H1 (cell line): Measurements from ENCODE around the gene CAPN11. TPM values are rescaled to one million over a fixed set of nuclear protein-coding genes. Genes with fewer than 3 reads are reported as not detected.

ENCODE experiments used
- CTCF ChIA-PET: fragments of 300-600 bp; sonication (Branson Sonifier 250); formaldehyde crosslinking; loops from one replicate; lab custom pipeline; 2021; ENCODE audit not compliant: partially characterized antibody; lab: Charles Lee
- POLR2A ChIA-PET: fragments of 300-600 bp; sonication (Branson Sonifier 250); formaldehyde crosslinking; loops from one replicate; lab custom pipeline; 2021; ENCODE audit warnings: inconsistent platforms; ENCODE audit not compliant: partially characterized antibody; lab: Charles Lee
- DNase-seq, 2 experiments: peaks; one replicate each; pipeline versions ENCODE4 v3.0.0 to v3.0.0-alpha.2; 2010 to 2022; ENCODE audit warnings: low spot score in 2 of 2, low read depth in 1 of 2, mixed read lengths in 1 of 2
- FAIRE-seq: peaks from 2 replicates; lab custom pipeline; 2011; peaks lifted over from hg19 to GRCh38; lab: Jason Lieb, UNC
- H2AFZ ChIP-seq: 2 replicates; pipeline ENCODE4 v1.8.1; 2012; ENCODE audit warnings: low read length, inconsistent platforms
- H2AK5ac ChIP-seq: 2 replicates; pipeline ENCODE4 v1.6.1; 2013; ENCODE audit warnings: low read depth, low read length
- H2BK120ac ChIP-seq: replicated peaks from 2 replicates; pipeline ENCODE3; 2013; ENCODE audit warnings: low read depth, low read length, inconsistent platforms
- H2BK12ac ChIP-seq: 2 replicates; pipeline ENCODE4 v1.6.1; 2013; ENCODE audit warnings: low read depth, low read length
- H2BK15ac ChIP-seq: 2 replicates; pipeline ENCODE4 v1.6.1; 2013; ENCODE audit warnings: low read length
- H2BK20ac ChIP-seq: 2 replicates; pipeline ENCODE4 v1.6.1; 2013; ENCODE audit warnings: low read length
- H2BK5ac ChIP-seq: 2 replicates; pipeline ENCODE4 v1.6.1; 2013; ENCODE audit warnings: low read depth, low read length
- H3K14ac ChIP-seq: 2 replicates; pipeline ENCODE4 v1.6.1; 2013; ENCODE audit warnings: inconsistent platforms; ENCODE audit not compliant: insufficient read length
- H3K18ac ChIP-seq: 2 replicates; pipeline ENCODE4 v1.6.1; 2013; ENCODE audit warnings: low read length; ENCODE audit errors: extremely low read depth
- H3K23ac ChIP-seq: 2 replicates; pipeline ENCODE4 v1.6.1; 2013; ENCODE audit warnings: inconsistent platforms; ENCODE audit not compliant: insufficient read length
- H3K23me2 ChIP-seq: 2 replicates; pipeline ENCODE4 v1.6.1; 2013; ENCODE audit warnings: low read depth, low read length
- H3K27ac ChIP-seq: 2 replicates; pipeline ENCODE4 v1.6.1; 2011; ENCODE audit warnings: low read depth, low read length, inconsistent platforms
- H3K27me3 ChIP-seq, 4 experiments: replicated peaks in 1 of 4; 1 replicate in 1 of 4; 2 replicates in 3 of 4; pipeline versions ENCODE4 v1.6.1 to v1.8.1; 2011 to 2013; ENCODE audit warnings: low read length in 3 of 4, mild to moderate bottlenecking in 3 of 4, inconsistent platforms in 2 of 4, mixed read lengths in 2 of 4, moderate library complexity in 1 of 4; ENCODE audit not compliant: control insufficient read depth in 3 of 4, insufficient read depth in 3 of 4; ENCODE audit errors: extremely low read depth in 1 of 4
- H3K36me3 ChIP-seq, 4 experiments: 2 replicates each; pipeline versions ENCODE4 v1.6.1 to v1.8.1; 2011 to 2013; ENCODE audit warnings: mild to moderate bottlenecking in 4 of 4, low read length in 3 of 4, moderate library complexity in 2 of 4, control low read depth in 1 of 4, inconsistent platforms in 1 of 4; ENCODE audit not compliant: insufficient read depth in 4 of 4, control insufficient read depth in 2 of 4
- H3K4ac ChIP-seq: replicated peaks from 2 replicates; pipeline ENCODE3; 2013; ENCODE audit warnings: low read length, low read depth, mixed read lengths, inconsistent platforms; ENCODE audit not compliant: insufficient read length
- H3K4me1 ChIP-seq, 4 experiments: replicated peaks in 1 of 4; 1 replicate in 1 of 4; 2 replicates in 3 of 4; pipeline versions ENCODE4 v1.6.1 to v1.8.1; 2011 to 2013; ENCODE audit warnings: low read length in 3 of 4, inconsistent platforms in 2 of 4, mixed read lengths in 1 of 4; ENCODE audit not compliant: insufficient read depth in 4 of 4, control insufficient read depth in 3 of 4
- H3K4me2 ChIP-seq, 2 experiments: 2 replicates each; pipeline versions ENCODE4 v1.6.1 to v1.8.1; 2011 to 2013; ENCODE audit warnings: low read depth in 2 of 2, low read length in 2 of 2, control low read depth in 1 of 2, inconsistent platforms in 1 of 2, mild to moderate bottlenecking in 1 of 2; ENCODE audit not compliant: insufficient read depth in 1 of 2
- H3K4me3 ChIP-seq, 4 experiments: fragments of 200-600, 300-600 bp in 1 of 4; sonication (generic), shearing (Covaris generic), sonication (Bioruptor Twin) in 1 of 4; 2 replicates each; pipeline versions ENCODE4 v1.5.1 to v1.8.1; 2011 to 2016; ENCODE audit warnings: low read length in 4 of 4, low read depth in 3 of 4, control low read depth in 2 of 4, inconsistent platforms in 2 of 4, mild to moderate bottlenecking in 2 of 4, mixed read lengths in 1 of 4, moderate library complexity in 1 of 4; ENCODE audit not compliant: insufficient read depth in 2 of 4; ENCODE audit errors: extremely low read depth in 1 of 4
- H3K56ac ChIP-seq: replicated peaks from 2 replicates; pipeline ENCODE3; 2013; ENCODE audit warnings: low read depth, mild to moderate bottlenecking, mixed read lengths, low read length, inconsistent platforms; ENCODE audit not compliant: insufficient read length
- H3K79me1 ChIP-seq: 2 replicates; pipeline ENCODE4 v1.6.1; 2013; ENCODE audit warnings: low read depth, low read length, control low read depth
- H3K79me2 ChIP-seq, 2 experiments: 2 replicates each; pipeline versions ENCODE4 v1.6.1 to v1.8.1; 2012 to 2013; ENCODE audit warnings: low read length in 2 of 2, mild to moderate bottlenecking in 2 of 2, inconsistent platforms in 1 of 2; ENCODE audit not compliant: insufficient read depth in 2 of 2, control insufficient read depth in 1 of 2
- H3K9ac ChIP-seq, 4 experiments: replicated peaks in 1 of 4; 1 replicate in 1 of 4; 2 replicates in 3 of 4; pipeline versions ENCODE4 v1.6.1 to v1.8.1; 2011 to 2013; ENCODE audit warnings: low read depth in 3 of 4, low read length in 3 of 4, control low read depth in 2 of 4, mild to moderate bottlenecking in 2 of 4, moderate library complexity in 2 of 4, inconsistent platforms in 1 of 4; ENCODE audit errors: extremely low read depth in 1 of 4
- H3K9me3 ChIP-seq, 2 experiments: 2 replicates each; pipeline versions ENCODE4 v1.6.1 to v1.8.1; 2012 to 2013; ENCODE audit warnings: mild to moderate bottlenecking in 2 of 2, moderate library complexity in 2 of 2, control low read depth in 1 of 2, inconsistent platforms in 1 of 2, low read depth in 1 of 2, low read length in 1 of 2, mixed read lengths in 1 of 2; ENCODE audit not compliant: insufficient read depth in 2 of 2
- H4K20me1 ChIP-seq, 2 experiments: replicated peaks in 1 of 2; 2 replicates each; pipeline versions ENCODE3 to v1.8.1; 2011 to 2013; ENCODE audit warnings: inconsistent platforms in 2 of 2, low read length in 2 of 2, mild to moderate bottlenecking in 1 of 2; ENCODE audit not compliant: insufficient read depth in 2 of 2, control insufficient read depth in 1 of 2
- H4K5ac ChIP-seq: 2 replicates; pipeline ENCODE4 v1.6.1; 2013; ENCODE audit warnings: low read length, low read depth, mixed read lengths, inconsistent platforms; ENCODE audit not compliant: insufficient read length
- H4K8ac ChIP-seq: 2 replicates; pipeline ENCODE4 v1.8.0; 2013; ENCODE audit warnings: mild to moderate bottlenecking, moderate library complexity, low read length, inconsistent platforms; ENCODE audit not compliant: insufficient read depth; ENCODE audit errors: extremely low read depth
- H4K91ac ChIP-seq: replicated peaks from 2 replicates; pipeline ENCODE3; 2013; ENCODE audit warnings: low read length, mixed read lengths, inconsistent platforms; ENCODE audit not compliant: insufficient read length
- BCL11A ChIP-seq, 2 experiments: IDR thresholded peaks; one replicate each; pipeline ENCODE4 v1.6.1; 2011; ENCODE audit warnings: low read depth in 2 of 2, low read length in 2 of 2, mild to moderate bottlenecking in 2 of 2
- BRCA1 ChIP-seq: IDR thresholded peaks from 2 replicates; pipeline ENCODE4 v1.6.1; 2012; ENCODE audit warnings: low read depth, low read length, improper control_type of control experiment
- CEBPB ChIP-seq: IDR thresholded peaks from 2 replicates; pipeline ENCODE4 v1.6.1; 2012; ENCODE audit warnings: low read depth, low read length
- CHD1 ChIP-seq: IDR thresholded peaks from 2 replicates; pipeline ENCODE4 v1.6.1; 2012; ENCODE audit warnings: low read depth, low read length, improper control_type of control experiment
- EZH2 ChIP-seq: fragments of 200-600 bp; sonication (generic); IDR thresholded peaks from 2 replicates; pipeline ENCODE4 v1.7.1; 2012; ENCODE audit warnings: low read depth, mild to moderate bottlenecking, moderate library complexity, low read length, inconsistent platforms; ENCODE audit not compliant: severe bottlenecking
- GABPA ChIP-seq: IDR thresholded peaks from 2 replicates; pipeline ENCODE4 v1.6.1; 2011; ENCODE audit warnings: mild to moderate bottlenecking, low read length, moderate library complexity, borderline replicate concordance; ENCODE audit not compliant: insufficient read depth
- KDM4A ChIP-seq: IDR thresholded peaks from one replicate; pipeline ENCODE4 v1.7.1; 2012; ENCODE audit warnings: low read depth, mild to moderate bottlenecking, moderate library complexity, low read length, inconsistent platforms; ENCODE audit not compliant: severe bottlenecking
- PHF8 ChIP-seq: fragments of 200-600 bp; sonication (generic); conservative IDR thresholded peaks from 2 replicates; pipeline ENCODE4 v1.7.1; 2012; ENCODE audit warnings: low read depth, mild to moderate bottlenecking, inconsistent platforms, low read length, moderate library complexity
- SP1 ChIP-seq: IDR thresholded peaks from 2 replicates; pipeline ENCODE4 v1.6.1; 2011; ENCODE audit warnings: low read depth, low read length
- SRF ChIP-seq: IDR thresholded peaks from 2 replicates; pipeline ENCODE4 v1.6.1; 2011; ENCODE audit warnings: mild to moderate bottlenecking, low read depth, low read length, moderate library complexity
- WGBS, 2 experiments: shearing (Covaris generic) in 1 of 2; methylation state at CpG; one replicate each; pipeline versions ENCODE4 v1.1.6 to v1.1.7; 2013 to 2015; ENCODE audit warnings: low lambda C conversion rate in 2 of 2, mixed read lengths in 2 of 2, inconsistent platforms in 1 of 2, low coverage in 1 of 2, missing lambda C conversion rate in 1 of 2; ENCODE audit not compliant: insufficient replicate concordance in 2 of 2, insufficient coverage in 1 of 2, insufficient read length in 1 of 2; ENCODE audit errors: extremely low coverage in 1 of 2, missing lambda C conversion rate in 1 of 2; 5-methylcytosine and 5-hydroxymethylcytosine counted together
- polyA plus RNA-seq, 7 experiments: library from polyadenylated mRNA; depleted of rRNA in 3 of 7; stranded (reverse) in 5 of 7; unstranded in 2 of 7; fragments of >200 nt in 5 of 7; fragments of 200-250 nt in 2 of 7; gene quantifications; 1 replicate in 5 of 7; 2 replicates in 1 of 7; 4 replicates in 1 of 7; pipeline versions ENCODE4 v1.2.1 to v1.2.3, GENCODE V29; 2011 to 2013; ENCODE audit warnings: missing spikeins in 2 of 7, mixed read lengths in 2 of 7
- total RNA-seq: library from RNA; stranded (reverse); fragmentation: NEBNext Ultra II Directional; extraction: Animal tissue kit (Norgen Biotek cat#: 25700); gene quantifications from 2 replicates; pipeline ENCODE4 v1.2.1, GENCODE V29; 2021

The CAPN11 gene
- total and polyA plus RNA-seq, 2 of the 8 experiments (the other 6 are each of a cell fraction or from before 2014, with no cell fraction given) = 0.95 to 0.97 TPM

DNA sequence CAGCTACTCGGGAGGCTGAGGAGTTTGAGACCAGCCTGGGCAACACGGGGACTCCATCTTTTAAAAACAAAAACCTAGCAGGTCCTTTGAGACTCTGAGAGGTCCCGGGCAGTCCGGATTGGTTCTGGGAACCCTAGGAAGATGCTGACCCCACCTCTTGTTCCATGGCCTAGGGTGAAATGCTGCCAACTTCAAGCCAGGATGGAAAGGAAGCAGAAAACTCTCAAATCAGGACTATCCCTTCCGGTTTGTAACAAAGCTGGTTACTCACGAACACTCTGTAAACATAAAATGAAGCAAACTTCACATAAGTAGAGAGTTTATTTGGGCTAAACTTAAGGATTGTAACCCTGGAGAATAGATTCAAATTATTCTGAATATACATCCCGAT lies 28.0 kb downstream of the CAPN11 start:
- POLR2A ChIA-PET = interaction anchor here (1.5 to 3.6 kb wide), 7 partner anchors 14 to 68 kb away, joined by 3 to 25 read pairs (median 7); partner anchors contain the start of genes HSP90AB1 and MYMX

More for the DNA sequence above, 28.0 kb downstream of the CAPN11 start:
- WGBS, 2 experiments = 88% methylated on average over 7 of the region's 7 CpGs; no CpG with 5 or more reads in 1 of the 2 experiments
- H3K9ac ChIP-seq = no peak overlapping the region
- H3K27ac ChIP-seq = no peak overlapping the region
- no peak overlapping the region for H3K23ac ChIP-seq
- DNase-seq (no peak), FAIRE-seq (no peak)
- no peak overlapping the region for H3K4me2 ChIP-seq
- peak overlapping the region; percentile 94 for H2BK12ac ChIP-seq
- no peaks in the 10 kb centered on the region for H4K20me1 ChIP-seq
- TF ChIP-seq CHD1 (no peak), EZH2 (no peak), BRCA1 (no peak), SP1 (no peak), CEBPB (no peak), KDM4A (no peak), BCL11A (IDR thresholded peaks at IDR 0.05; ENCODE audit: low read depth in 2 of 2, low read length in 2 of 2) (no peak), GABPA (no peak), SRF (no peak), PHF8 (no peak)
- H3K4ac ChIP-seq = no peak overlapping the region
- no peak overlapping the region; the same call in 1 of the 2 replicates for H3K18ac ChIP-seq
- CTCF ChIA-PET = interaction anchor here (0.6 to 7.6 kb wide), 16 partner anchors 10 to 283 kb away, joined by 3 to 41 read pairs (median 4); partner anchors contain the start of gene MYMX
- 0 out of 2 replicates have a peak overlapping the region, but pooled peaks have one; percentile 55 for H2BK5ac ChIP-seq
- no peak overlapping the region; the same call in 1 of the 2 replicates for H4K8ac ChIP-seq
- no peak overlapping the region for H2BK120ac ChIP-seq
- no peaks in the 10 kb centered on the region for H3K9me3 ChIP-seq
- no peaks in the 10 kb centered on the region for H3K79me2 ChIP-seq
- no peak overlapping the region for H4K91ac ChIP-seq
- no peak overlapping the region for H2AK5ac ChIP-seq
- H3K14ac ChIP-seq = no peak overlapping the region
- no peaks in the 10 kb centered on the region for H3K27me3 ChIP-seq
- H3K56ac ChIP-seq = no peak overlapping the region
- H4K5ac ChIP-seq = no peak overlapping the region
- 0 out of 2 replicates have a peak overlapping the region, but pooled peaks have one; percentile 49 for H2BK15ac ChIP-seq
- 0 out of 2 replicates have a peak overlapping the region, but pooled peaks have one; percentile 83 for H2AFZ ChIP-seq
- peaks cover 4% of the 10 kb centered on the region; the same call in 1 of the 2 replicates for H3K23me2 ChIP-seq
- H3K79me1 ChIP-seq = no peaks in the 10 kb centered on the region
- H3K36me3 ChIP-seq = no peaks in the 10 kb centered on the region
- peaks cover 2 to 10% (median 5%) of the 10 kb centered on the region in 4 experiments; a peak in 6 of 7 replicates for H3K4me1 ChIP-seq
- peak overlapping the region; percentile 51; the same call in 1 of the 2 replicates for H2BK20ac ChIP-seq
- H3K4me3 ChIP-seq = no peak overlapping the region
